Common myeloid progenitor, CD34-positive (primary cell): ENCODE data around the gene PCK2.

Source experiments
- CTCF ChIA-PET: fragments of 350-600 bp; sonication (Branson Sonifier 250); formaldehyde crosslinking; loops from one replicate; lab custom pipeline; 2021; ENCODE audit warnings: antibody characterized with exemption; lab: Charles Lee
- POLR2A ChIA-PET: fragments of 350-600 bp; sonication (Branson Sonifier 250); formaldehyde crosslinking; loops from one replicate; lab custom pipeline; 2021; ENCODE audit warnings: antibody characterized with exemption; lab: Charles Lee
- DNase-seq, 3 donors: peaks; one replicate each; pipeline versions ENCODE4 v3.0.0 to v3.0.0-alpha.2; 2013
- H3K27ac ChIP-seq, 2 experiments: 1 replicate in 1 of 2; 2 replicates in 1 of 2; pipeline ENCODE4 v1.7.0; 2013; ENCODE audit warnings: inconsistent platforms in 2 of 2, low read length in 2 of 2, mild to moderate bottlenecking in 2 of 2, low read depth in 1 of 2, moderate library complexity in 1 of 2; ENCODE audit not compliant: severe bottlenecking in 2 of 2, insufficient read depth in 1 of 2, poor library complexity in 1 of 2
- H3K27me3 ChIP-seq, 5 experiments: replicated peaks in 2 of 5; 1 replicate in 3 of 5; 2 replicates in 2 of 5; pipeline versions ENCODE4 v1.6.1 to v1.7.0; 2013; ENCODE audit warnings: low read length in 4 of 5, mild to moderate bottlenecking in 2 of 5, moderate library complexity in 2 of 5, inconsistent platforms in 1 of 5; ENCODE audit not compliant: insufficient read depth in 5 of 5, control insufficient read depth in 4 of 5
- H3K36me3 ChIP-seq, 4 experiments: 1 replicate in 2 of 4; 2 replicates in 2 of 4; pipeline versions ENCODE4 v1.6.1 to v1.7.0; 2013; ENCODE audit warnings: low read length in 3 of 4, control low read depth in 1 of 4, mild to moderate bottlenecking in 1 of 4; ENCODE audit not compliant: control insufficient read depth in 4 of 4, insufficient read depth in 4 of 4
- H3K4me1 ChIP-seq, 4 experiments: 1 replicate in 3 of 4; 2 replicates in 1 of 4; pipeline versions ENCODE4 v1.6.1 to v1.7.1; 2013; ENCODE audit warnings: low read length in 3 of 4, mild to moderate bottlenecking in 3 of 4, control low read depth in 1 of 4, inconsistent platforms in 1 of 4, moderate library complexity in 1 of 4; ENCODE audit not compliant: control insufficient read depth in 4 of 4, insufficient read depth in 4 of 4; ENCODE audit errors: control extremely low read depth in 1 of 4
- H3K4me3 ChIP-seq, 7 experiments: 1 replicate in 4 of 7; 2 replicates in 3 of 7; pipeline versions ENCODE4 v1.5.1 to v1.7.0; 2013; ENCODE audit warnings: mild to moderate bottlenecking in 7 of 7, low read length in 6 of 7, moderate library complexity in 6 of 7, inconsistent platforms in 2 of 7, low read depth in 2 of 7, control low read depth in 1 of 7; ENCODE audit not compliant: insufficient read depth in 4 of 7, control insufficient read depth in 1 of 7; ENCODE audit errors: extremely low read depth in 1 of 7
- H3K9me3 ChIP-seq, 5 experiments: 1 replicate in 4 of 5; 2 replicates in 1 of 5; pipeline versions ENCODE4 v1.6.1 to v1.7.1; 2013; ENCODE audit warnings: low read length in 4 of 5, mild to moderate bottlenecking in 2 of 5, inconsistent platforms in 1 of 5, low read depth in 1 of 5, moderate library complexity in 1 of 5; ENCODE audit not compliant: control insufficient read depth in 4 of 5, insufficient read depth in 2 of 5; ENCODE audit errors: control extremely low read depth in 1 of 5
- WGBS: methylation state at CpG from one replicate; pipeline ENCODE4 v1.1.5; 2013; ENCODE audit not compliant: insufficient coverage; 5-methylcytosine and 5-hydroxymethylcytosine counted together

PCK2 gene

GRCh38 chr14:24066496-24067132 lies 27.5 kb upstream of the PCK2 start:
- peaks cover 0 to 8% (median 0%) of the 10 kb centered on the region in 5 experiments for H3K27me3 ChIP-seq
- 100% methylated on average over 2 of the region's 8 CpGs for WGBS
- no peak overlapping the region for H3K4me3 ChIP-seq
- DNase-seq: no peak
- POLR2A ChIA-PET: no interaction called here
- H3K9me3 ChIP-seq: no peaks in the 10 kb centered on the region
- CTCF ChIA-PET: interaction anchor here (1.2 to 2.7 kb wide), 6 partner anchors 9 to 41 kb away, joined by 3 to 12 read pairs (median 5); no protein-coding TSS in a partner anchor
- no peak overlapping the region for H3K27ac ChIP-seq
- no peaks in the 10 kb centered on the region for H3K36me3 ChIP-seq
- no peaks in the 10 kb centered on the region for H3K4me1 ChIP-seq

DNA sequence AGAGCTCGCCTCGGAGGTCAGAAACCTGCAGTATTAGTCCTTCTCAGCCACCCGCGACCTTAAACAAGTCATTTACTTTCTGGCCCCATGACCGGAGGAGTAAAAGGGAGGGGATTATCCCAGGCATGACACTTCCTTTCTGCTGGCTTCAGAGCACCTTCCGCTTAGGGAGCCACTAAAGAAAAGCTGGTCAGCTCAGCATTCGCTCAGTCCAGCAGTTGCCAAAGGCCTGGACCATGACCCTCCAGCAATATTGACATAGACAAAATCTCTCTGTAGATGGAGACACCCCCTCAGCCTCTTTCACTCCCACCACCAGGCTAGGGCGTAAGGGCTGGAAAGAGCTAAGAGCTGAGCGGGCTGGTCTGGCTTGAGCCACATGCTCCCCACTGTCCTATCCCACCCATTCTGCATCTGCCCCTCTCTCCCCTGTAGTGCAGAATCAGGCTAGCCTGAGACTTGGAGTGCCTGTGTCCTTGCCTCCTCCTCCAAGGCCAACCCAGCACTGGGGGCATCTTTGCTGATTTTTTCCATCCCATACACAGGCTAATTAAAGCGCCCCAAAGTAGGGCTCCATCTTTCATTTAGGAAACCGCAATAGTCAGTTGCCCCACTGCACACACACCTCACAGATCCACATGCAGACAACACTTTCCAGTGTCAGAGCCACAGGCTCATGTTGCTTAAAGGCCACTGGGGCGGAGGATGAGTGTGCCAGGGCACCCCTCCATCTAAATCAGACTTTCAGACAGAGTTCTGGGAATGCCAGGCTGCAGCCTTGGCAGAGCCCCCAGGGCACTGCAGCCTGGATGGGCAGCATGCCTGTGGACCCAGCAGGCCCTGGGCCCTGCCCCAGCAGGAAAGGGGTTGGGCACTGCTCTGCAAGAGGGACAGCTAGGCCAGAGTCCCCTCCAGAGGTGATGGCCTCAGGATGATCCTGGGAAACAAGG lies 26.7 kb upstream of the PCK2 start:
- over 99% methylated on average over 9 of the region's 12 CpGs for WGBS
- H3K9me3 ChIP-seq: no peaks in the 10 kb centered on the region
- H3K4me3 ChIP-seq: no peak overlapping the region
- no peaks in the 10 kb centered on the region for H3K36me3 ChIP-seq
- peaks cover 0 to 8% (median 0%) of the 10 kb centered on the region in 5 experiments for H3K27me3 ChIP-seq
- ChIA-PET POLR2A (no interaction called here), CTCF (interaction anchor here (1.2 to 2.7 kb wide), 6 partner anchors 9 to 40 kb away, joined by 3 to 12 read pairs (median 5); no protein-coding TSS in a partner anchor)
- DNase-seq: no peak
- H3K27ac ChIP-seq: no peak overlapping the region
- H3K4me1 ChIP-seq: no peaks in the 10 kb centered on the region

DNA sequence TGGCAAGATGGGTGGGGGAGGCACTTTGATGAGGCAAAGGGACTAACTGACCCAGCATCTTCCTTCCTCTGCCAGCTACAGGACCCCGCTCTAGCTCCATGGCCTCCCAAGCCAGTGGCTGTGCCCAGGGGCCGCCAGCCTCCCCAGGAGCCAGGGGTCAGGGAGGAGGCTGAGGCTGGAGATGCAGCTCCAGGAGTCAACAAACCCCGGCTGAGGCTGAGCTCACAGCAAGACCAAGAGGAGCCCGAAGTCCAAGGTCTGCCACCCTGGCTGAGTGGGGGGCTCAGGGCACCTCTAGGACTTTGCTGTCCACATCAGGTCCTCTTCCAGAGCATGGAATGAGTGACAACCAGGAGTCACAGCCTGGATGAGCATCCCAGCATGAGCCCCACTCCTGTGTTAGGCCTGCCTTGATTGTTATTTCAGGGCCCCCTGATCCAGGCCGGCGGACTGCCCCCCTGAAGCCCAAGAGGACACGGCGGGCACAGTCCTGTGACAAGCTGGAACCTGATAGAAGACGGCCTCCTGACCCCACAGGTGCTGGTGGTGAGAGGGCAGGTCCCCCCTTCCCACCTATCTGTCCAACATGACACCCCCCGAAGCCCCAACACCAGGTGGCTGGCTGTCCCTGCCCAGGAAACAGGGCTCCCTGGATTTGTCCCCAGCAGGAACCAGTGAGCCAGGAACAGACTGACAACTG lies 25.2 kb upstream of the PCK2 start:
- Histone ChIP-seq H3K27me3 (peaks cover 0 to 8% (median 0%) of the 10 kb centered on the region in 5 experiments), H3K4me1 (no peaks in the 10 kb centered on the region), H3K4me3 (no peak overlapping the region), H3K27ac (no peak overlapping the region), H3K36me3 (no peaks in the 10 kb centered on the region), H3K9me3 (no peaks in the 10 kb centered on the region)
- POLR2A ChIA-PET: no interaction called here
- 94% methylated on average over 7 of the region's 10 CpGs for WGBS
- CTCF ChIA-PET: interaction anchor here (0.6 to 1.1 kb wide), 3 partner anchors 10 to 16 kb away, joined by 3 read pairs; no protein-coding TSS in a partner anchor
- no peak for DNase-seq

- no peaks in the 10 kb centered on the region for H3K9me3 ChIP-seq
- no peaks in the 10 kb centered on the region for H3K4me1 ChIP-seq
- ChIA-PET CTCF (interaction anchor here (0.9 to 5.7 kb wide), 3 partner anchors 13 to 22 kb away, joined by 3 to 49 read pairs (median 7); no protein-coding TSS in a partner anchor), POLR2A (no interaction called here)
- 89% methylated on average over 5 of the region's 6 CpGs for WGBS
- H3K4me3 ChIP-seq: no peak overlapping the region
- DNase-seq: no peak
- H3K27ac ChIP-seq: no peak overlapping the region
- peaks cover 0 to 8% (median 0%) of the 10 kb centered on the region in 5 experiments for H3K27me3 ChIP-seq
- no peaks in the 10 kb centered on the region for H3K36me3 ChIP-seq
Observed at GRCh38 chr14:24069411-24069735, 24.7 kb upstream of the PCK2 start.

DNA sequence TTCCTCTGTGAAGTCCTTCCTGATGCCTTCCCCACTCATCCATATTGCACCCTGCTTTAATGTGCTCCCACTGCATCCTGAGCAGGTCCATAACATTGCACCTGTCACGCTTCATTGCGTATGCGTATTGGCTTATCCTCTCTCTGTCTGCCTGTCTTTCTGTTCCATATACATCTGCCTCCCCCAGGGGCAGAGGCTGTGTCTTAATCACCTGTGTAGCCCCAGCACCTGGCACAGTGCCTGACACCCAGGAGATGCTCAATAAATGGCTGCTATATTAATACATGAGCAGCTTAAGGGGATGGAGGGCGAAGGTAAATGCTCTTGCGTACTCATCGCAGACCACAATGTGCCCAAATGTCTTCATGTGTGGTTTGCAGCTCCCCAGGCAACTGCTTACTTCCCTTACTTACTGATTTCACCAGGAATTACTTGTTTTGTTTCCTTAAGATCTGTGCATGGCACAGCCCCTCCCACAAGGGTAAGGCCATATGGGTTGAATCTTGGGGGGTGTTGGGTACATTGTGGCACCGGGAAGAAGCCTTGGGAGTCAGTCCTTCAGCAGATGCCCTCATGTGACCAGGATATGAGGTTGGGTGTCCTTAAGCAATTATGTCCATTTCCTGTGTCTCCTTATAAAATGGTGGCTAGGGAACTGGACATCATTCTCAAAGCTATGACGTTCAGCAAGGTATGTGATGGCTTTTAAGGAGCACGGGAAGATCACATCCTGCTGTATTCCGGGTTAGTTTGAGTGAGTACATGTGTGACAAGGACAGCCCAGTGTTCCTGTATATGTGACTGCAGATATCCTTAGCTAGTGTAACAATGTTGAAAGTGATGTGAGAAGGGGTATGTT lies 23.6 kb upstream of the PCK2 start:
- no peaks in the 10 kb centered on the region for H3K36me3 ChIP-seq
- no peak overlapping the region for H3K27ac ChIP-seq
- ChIA-PET CTCF (interaction anchor here (1.1 to 5.7 kb wide), 3 partner anchors 14 to 22 kb away, joined by 4 to 49 read pairs (median 7); no protein-coding TSS in a partner anchor), POLR2A (interaction anchor here (1.4 kb wide), 1 partner anchor 9 kb away, joined by 3 read pairs; no protein-coding TSS in a partner anchor)
- no peak overlapping the region for H3K4me3 ChIP-seq
- no peaks in the 10 kb centered on the region for H3K9me3 ChIP-seq
- 94% methylated on average over 9 of the region's 10 CpGs for WGBS
- DNase-seq: no peak
- no peaks in the 10 kb centered on the region for H3K4me1 ChIP-seq
- H3K27me3 ChIP-seq: peaks cover 0 to 8% (median 0%) of the 10 kb centered on the region in 5 experiments

DNA sequence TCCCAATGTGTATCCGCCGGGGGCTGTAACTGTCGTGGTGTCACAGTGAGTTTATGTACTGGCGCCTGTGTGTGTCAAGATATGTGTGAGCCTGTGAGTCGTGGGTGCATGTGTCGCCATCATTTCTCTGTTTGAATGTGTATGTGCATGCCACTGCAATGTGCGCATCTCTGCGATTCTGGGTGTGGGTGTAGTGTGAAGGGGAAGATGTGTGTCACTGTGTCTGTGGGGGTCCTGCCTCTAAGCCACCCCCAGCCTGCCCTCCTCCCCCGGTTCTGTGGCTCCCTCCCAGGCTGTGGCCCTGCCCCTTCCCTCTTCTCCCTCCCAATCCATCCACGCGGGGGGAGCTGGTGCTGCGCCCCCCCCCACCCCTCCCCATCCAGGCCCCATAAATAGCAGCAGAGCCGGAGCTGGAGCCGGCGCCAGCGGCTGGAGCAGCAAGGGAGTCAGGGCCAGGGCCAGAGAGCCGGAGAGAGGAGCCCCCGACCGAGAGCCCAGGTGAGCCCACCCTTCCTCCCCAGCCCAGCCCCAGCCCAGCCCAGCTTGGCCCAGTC lies 22.9 kb upstream of the PCK2 start, which contains the start of gene CPNE6:
Gene CPNE6, plus strand, starts transcription at position 419 of the 554 bp plus-strand sequence. CDS start 1,375 bp downstream, outside the sequence.
- CTCF ChIA-PET: interaction anchor here (1.1 to 5.7 kb wide), 3 partner anchors 15 to 22 kb away, joined by 4 to 49 read pairs (median 7); no protein-coding TSS in a partner anchor
- Histone ChIP-seq H3K4me1 (no peaks in the 10 kb centered on the region), H3K27ac (no peak within 1 kb of the TSS), H3K9me3 (no peaks in the 10 kb centered on the region), H3K36me3 (no peaks in the 10 kb centered on the region), H3K27me3 (peaks cover 0 to 8% (median 0%) of the 10 kb centered on the region in 5 experiments), H3K4me3 (no peak within 1 kb of the TSS)
- POLR2A ChIA-PET: interaction anchor here (1.4 kb wide), 1 partner anchor 8 kb away, joined by 3 read pairs; no protein-coding TSS in a partner anchor
- no peak for DNase-seq
- WGBS: 87% methylated on average over 12 of the region's 19 CpGs
